Measurements from ENCODE around the gene LDLRAD4.
A peak's percentile ranks its signal among the peaks of the same experiment; 100 is the strongest.

Gene LDLRAD4

DNA sequence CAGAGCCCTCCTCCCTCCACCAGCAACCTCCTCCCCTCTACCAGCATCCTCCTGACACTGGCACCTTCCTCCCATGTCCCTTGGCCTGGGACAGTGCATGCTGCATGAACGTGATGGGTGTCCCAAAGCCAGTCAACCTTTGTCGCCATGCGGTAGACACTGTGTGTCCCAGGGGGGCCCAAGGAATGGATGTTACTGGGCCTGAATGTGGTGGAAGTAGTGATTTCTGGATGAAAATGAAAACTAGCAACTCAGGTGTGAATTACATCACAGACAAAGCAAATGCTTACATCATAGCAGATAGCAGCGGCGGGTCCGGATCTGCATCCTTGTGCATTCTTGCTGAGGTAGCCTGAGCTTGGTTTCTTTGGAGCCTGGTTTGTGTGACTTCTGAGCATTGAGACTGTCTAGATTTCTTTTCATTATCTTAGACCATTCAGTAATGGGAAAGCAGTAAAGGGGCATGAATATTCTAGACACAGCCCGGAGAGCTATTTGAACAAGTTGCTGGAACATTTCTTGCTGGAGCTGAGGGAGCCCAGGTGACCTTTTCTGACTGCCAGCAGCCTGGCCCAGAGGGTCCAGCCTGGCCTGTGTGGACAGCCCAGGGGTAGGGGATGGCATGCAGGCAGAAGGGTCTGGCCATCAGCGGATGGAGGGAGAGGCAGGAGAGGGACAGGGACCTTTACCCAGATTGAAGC is 407.4 kb downstream of the LDLRAD4 start:
- DNase-seq: no peak

DNA sequence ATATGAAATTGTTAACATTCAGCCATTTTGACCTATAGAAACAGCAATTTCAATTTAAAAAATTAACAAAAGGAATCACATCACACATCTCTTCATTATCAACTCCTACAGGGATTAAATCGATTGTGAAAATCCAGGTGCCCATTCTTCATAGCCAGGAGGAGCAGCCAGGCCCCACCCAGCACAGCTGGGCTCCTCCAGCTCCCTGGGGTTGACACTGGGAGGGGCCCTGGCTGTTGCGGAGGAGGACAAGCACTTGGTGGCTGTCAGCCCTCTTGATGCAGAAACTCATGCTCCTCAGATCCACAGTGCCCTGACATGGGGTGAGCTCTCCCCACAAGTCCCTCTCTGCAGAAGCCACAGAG is 408.0 kb downstream of the LDLRAD4 start:
- no peak for DNase-seq

DNA sequence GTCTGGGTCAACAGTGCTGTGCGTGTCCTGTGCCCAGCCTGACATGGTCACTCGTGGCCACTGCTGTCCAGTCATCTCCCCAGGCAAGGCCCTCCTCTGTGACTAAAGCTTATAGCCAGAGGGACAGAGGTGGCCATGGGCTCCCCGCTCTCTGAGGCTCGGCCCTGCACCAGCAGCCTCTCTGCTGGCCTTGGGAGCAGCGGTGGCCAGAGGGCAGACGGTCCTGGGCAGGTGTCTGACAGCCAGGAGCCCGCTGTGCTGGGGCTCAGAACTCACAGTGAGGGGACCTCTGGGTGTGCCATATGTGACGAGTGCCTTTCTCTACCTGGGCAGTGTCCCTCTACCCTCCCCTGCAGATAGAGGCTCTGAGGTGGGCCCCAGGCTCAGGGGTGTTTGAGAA is 409.1 kb downstream of the LDLRAD4 start:
- no peak for DNase-seq

DNA sequence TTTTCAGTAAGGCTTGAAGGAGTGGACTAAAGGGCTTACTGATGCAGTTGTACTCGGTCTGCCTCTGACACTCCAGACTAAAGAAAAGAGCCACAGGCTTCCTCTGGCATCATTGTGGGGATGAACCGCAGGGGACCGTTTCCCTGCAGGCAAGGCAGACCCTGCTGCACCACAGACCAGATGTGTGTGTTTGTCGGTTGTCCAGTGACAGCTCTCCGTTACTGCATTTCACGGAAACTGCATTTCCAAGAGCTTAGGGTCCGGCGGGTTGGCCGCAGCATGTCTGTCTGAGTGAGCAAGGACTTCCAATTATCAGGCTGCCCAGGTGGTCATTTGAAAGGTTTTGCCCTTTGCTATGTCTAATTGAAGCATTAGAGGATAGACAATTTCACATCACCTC is 409.7 kb downstream of the LDLRAD4 start:
- DNase-seq: no peak

DNA sequence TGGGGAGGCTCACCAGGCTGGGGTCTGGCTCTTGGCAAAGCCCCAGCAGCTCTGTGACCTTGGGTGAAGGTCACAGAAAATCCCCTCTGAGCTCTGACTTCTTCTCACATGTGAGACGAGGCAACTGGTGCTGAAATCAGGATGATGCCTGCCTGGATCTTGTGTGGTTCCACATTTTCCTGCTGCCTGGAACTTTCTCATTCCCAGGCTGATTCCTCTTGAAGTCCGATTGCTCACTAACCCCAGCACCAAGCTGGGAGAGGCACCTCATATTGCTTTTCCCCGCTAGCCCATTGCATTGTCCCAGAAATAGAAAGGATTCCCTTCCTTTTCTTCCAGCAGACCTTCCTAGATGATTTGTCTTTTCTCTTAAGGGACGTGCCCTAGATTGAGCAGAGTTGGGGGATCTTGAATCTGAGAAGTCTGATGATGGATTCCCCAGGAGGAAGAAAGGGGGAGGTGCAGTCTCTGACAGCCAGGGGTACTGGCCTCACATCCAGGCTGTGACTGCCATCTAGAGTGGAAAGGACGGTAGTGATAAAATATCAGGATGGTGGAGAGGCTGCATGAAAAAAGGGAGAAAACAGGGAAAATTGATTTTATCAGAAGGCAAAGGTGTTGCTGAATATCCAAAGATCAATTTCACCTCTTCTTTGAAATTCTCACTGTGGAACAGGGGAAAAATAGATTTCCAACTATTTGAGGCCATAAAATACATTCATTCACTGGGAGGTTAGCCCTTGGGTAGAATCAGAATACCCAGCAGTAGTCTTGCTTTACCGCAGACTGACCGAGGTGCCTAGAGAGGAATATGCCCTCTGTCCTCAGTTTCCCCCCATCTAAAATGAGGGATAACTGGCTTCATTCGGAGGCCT is 411.5 kb downstream of the LDLRAD4 start:
- DNase-seq: peak; percentile 22

- no peak for DNase-seq
These were observed 412.2 kb downstream of the LDLRAD4 start for GRCh38 chr18:13630716-13631268.

GRCh38 chr18:13633700-13634099 is 415.1 kb downstream of the LDLRAD4 start:
- no peak for DNase-seq

- no peak for DNase-seq
These were observed 416.5 kb downstream of the LDLRAD4 start for GRCh38 chr18:13635046-13635445.

DNA sequence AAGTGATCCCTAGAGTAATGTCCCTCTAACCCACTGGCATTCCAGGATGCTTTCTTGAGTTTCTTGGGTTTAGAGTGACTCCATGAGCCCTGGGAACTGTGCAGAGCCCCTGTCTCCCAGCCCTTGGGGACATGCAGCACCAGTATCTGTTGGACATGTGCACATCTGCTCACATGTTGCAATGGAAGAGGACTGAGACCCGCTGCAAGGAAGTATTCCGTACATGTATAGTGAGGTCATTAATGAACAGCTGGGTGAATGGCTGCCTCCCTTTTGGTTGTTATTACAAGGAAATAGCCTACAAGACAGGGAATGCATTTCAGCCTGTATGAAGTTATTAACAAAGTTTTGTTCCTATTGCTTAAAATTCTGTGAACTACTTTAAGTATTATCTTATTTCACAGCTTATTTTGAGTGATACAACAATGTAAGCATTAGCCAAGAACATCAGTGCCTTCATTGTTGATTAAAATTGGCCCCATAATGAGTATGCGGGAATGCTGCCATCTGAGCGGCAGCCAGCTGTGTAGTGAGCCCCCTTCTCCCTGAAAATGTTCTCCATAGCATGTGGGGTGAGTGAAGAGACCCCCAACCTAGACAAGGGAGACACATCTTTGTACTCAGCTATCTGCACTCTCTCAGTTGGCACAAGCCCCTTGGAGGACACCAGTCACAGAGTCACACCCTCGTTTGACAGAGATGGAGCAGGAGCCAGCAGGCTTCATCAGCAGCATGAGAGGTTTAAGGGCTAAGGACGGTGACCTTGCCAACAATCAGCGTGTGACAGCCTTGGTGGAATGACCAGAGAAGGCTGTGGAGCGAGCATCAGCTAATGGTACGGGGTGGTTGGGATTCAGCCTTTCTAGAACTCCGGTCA is 420.4 kb downstream of the LDLRAD4 start:
- no peak for DNase-seq

GRCh38 chr18:13640266-13640860 is 421.8 kb downstream of the LDLRAD4 start:
- no peak for DNase-seq

DNA sequence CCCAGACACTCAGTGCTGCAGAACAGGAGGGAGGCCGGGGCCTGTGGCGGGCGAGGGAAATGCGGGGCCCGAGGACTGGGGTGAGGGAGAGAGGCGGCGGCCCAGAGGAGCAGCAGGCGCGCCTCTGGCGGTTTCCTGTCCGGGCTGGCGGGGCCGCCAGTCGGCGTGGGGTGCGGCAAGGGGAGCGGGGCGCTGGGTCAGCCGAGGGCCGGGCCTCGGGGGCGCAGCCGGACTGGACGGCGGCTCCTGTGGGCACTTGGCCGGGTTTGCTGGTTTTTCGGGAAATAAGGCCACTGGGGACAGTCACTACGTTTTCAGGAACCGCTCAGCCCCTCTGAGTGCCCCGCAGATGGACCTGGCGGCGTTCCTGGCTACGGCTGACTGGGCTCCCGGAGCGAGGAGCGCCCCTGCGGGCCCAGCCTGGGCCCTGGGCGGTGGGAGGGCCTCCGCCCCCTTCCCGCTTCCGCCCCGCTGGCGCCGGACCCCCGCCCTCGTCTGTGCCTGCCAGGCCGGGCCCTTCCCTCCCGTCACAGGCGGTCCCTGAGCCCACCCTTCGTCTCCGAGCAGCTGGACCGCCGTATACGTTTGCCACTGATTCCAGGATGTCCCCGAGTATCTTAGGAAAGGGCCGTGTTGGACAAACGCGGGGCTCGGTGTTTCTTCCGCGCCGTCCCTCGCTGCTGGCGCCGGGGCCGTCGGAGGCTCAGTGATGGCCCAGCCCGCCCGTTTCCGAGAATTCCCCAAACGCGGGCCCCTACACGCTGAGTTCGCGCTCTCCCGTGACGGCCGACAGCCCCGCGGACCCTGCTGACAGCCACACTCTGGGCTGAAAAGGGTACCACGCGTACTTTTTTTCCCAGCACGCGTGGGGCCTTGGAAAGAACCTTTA is 423.2 kb downstream of the LDLRAD4 start:
- no peak for DNase-seq

- no peak for DNase-seq
These were observed 423.9 kb downstream of the LDLRAD4 start for GRCh38 chr18:13642440-13642827.

GRCh38 chr18:13643261-13643751 is 424.7 kb downstream of the LDLRAD4 start:
- no peak for DNase-seq

GRCh38 chr18:13645093-13645492 is 426.5 kb downstream of the LDLRAD4 start:
- no peak for DNase-seq

GRCh38 chr18:13646633-13647032 is 428.1 kb downstream of the LDLRAD4 start:
- DNase-seq: no peak

GRCh38 chr18:13647761-13648160 is 429.2 kb downstream of the LDLRAD4 start:
- no peak for DNase-seq

- no peak for DNase-seq
These were observed 431.1 kb downstream of the LDLRAD4 start for GRCh38 chr18:13649397-13650390.

DNA sequence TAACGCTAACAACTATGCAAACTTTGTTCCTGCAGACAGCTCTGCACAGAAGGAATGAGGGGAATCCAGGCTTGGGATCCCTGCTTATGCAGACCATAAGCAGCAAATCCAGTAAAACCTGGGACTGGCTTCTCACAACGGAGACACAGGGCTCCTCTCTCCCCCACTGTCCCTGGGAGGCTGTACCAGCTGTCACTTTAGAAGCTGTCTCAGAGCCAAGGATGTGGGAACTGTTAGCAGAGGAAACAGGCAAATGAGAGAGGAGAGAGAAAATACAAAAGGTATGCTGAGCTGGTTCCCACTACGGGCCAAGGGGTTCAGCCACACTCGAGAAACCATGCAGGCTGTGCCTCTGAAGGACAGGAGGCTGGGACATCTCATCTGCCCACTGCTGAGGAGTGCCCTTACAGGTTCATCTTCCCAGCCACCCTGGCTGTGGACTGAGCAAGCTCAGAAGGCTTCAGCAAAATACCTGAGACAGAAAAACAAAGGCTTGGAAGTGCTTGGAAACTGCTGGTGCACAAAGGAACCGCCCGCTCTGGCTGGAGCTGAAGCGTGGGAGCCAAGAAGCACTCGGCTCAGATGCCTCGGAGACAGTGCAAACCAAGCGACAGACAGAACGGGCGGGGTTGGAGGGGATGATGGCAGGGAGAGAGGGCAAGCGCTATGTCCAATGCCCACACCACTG is 435.3 kb downstream of the LDLRAD4 start:
- no peak for DNase-seq

DNA sequence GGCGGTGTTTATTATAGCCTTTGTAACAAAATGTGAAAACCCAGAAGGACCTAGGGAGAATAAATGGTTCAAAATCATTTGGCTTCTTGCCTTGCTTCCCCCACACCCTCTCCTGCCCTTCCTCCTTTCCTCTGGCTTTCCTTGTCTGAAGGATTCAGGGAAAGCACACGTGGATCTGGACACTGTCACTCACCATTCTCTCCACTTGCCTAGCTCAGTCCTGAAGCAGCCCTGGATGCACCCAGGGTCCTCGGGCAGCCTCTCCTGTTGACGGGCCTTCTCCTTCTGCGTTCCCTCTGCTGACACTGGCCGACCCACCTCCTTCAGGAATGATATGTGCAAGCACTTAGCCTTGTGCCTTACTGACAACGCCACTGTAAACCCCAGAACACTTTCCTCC is 439.4 kb downstream of the LDLRAD4 start:
- no peak for DNase-seq
